ENCODE results near the gene HCK.
"Not testable (repeated sequence)": the region's sequence is repeated elsewhere in the genome, so short reads cannot be mapped to it uniquely, and the experiment has no call there.

Gene HCK

GRCh38 chr20:32091888-32092346 is 39.9 kb downstream of the HCK start:
- DNase-seq, result peak in 52 of 56 donors; percentile 1 to 87 (median 37)

DNA sequence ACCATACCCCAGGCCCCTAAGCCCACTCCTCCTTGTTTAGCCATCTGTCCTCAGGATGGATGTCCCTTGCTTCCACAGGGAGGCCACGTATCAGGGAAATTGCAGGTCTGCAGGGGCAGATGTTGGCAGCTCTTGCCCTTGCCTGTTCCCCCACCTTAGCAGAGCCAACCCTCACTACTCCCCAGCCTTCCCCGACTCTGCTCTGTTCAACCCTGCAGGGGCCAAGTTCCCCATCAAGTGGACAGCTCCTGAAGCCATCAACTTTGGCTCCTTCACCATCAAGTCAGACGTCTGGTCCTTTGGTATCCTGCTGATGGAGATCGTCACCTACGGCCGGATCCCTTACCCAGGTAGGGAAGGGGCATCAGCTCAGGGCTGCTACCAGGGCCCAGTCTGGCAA is 46.7 kb downstream of the HCK start:
- no peak for DNase-seq

DNA sequence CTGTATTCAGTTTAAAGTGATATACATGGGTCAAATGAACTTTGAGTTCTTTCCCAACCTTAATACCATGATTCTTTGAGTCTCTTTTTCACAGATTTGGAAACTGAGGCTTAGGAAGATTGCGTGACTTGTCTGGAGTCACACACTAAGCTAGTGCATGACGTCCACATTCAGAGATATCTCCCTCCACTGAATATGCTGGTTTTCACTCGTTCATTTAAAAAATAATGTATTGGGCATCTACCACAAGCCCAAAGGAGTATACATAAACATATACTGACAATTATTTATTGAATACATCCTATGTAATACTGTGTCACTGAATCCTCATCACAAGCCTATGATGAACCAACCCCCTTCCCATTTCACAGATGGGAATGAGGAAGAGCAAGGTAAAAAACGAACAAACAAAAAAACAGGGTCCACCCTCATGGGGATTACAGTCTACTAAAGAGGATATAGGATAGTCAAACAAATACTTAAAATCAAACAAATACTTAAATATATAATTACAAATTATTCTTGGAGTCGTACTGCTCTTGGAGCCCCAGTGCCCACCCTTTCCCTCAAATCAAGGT is 56.9 kb downstream of the HCK start:
- no peak for DNase-seq

DNA sequence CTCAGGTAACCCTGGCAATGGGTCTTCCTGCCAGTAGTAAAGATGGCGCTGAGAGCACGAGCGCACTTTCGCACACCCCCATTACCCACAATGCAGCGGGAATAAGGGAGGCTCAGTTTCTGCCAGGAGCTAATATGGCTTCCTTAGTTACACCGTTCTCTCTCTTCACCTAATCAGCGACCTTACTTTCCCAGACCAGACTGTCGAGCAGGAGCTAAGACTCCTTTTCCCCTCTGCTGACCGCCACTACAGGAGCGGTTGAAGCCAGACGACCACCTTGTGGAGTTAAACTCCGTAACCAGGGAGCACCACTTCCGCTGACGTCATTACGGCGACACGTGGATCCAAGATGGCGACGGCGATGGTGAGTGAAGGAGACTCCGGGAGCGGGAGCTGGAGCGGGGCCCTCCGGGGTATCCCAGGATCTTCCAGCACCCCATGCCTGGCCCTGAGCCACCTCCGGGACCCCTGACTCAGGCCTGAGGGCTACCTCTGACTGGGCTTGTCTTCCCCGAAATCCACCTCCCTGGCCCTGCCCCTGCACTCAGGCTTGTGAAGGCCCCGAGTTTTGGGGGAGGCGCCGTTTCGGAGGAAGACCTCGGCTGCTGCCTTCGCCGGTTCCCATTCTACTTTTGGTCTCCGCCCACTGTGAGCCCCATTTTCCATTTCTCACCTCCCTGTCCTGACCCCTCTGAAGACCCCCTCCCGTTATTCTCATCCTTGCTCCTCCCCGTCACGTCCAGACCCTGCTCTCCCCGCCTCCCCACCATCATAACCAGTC is 57.5 kb downstream of the HCK start, which contains the start of gene TM9SF4:
Gene TM9SF4 (plus strand): TSS at position 323 of the 781 bp plus-strand sequence. CDS start 27 bp downstream, at position 350.
- peak; percentile 58 to 98 (median 88) for DNase-seq

GRCh38 chr20:32110173-32110704 is 58.2 kb downstream of the HCK start:
- DNase-seq, result peak in 1 of 56 donors; percentile 20

DNA sequence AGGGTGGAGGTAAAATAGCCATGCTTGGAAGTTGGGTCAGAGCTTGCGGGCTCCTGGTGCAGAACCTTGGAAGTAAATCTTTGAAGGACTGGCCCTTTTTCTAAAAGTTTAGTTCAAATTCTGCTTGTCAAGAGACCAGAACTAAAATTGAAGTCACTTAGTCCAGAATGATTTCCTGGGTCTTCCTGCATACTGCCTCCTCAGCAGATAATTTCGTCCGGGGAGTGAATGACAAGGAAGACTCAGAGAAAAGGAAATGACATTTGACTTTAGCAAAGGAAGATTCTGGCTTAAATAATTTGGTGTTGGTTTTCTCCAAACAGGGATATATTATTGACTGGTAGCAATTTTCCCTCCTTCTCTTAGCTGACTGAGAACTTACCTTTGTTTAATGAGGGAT is 58.7 kb downstream of the HCK start:
- DNase-seq, result no peak

- no peak for DNase-seq
Measured at GRCh38 chr20:32111156-32111686, 59.2 kb downstream of the HCK start.

- DNase-seq, result peak in 3 of 56 donors; percentile 2 to 24 (median 4)
Measured at GRCh38 chr20:32111753-32112152, 59.7 kb downstream of the HCK start.

DNA sequence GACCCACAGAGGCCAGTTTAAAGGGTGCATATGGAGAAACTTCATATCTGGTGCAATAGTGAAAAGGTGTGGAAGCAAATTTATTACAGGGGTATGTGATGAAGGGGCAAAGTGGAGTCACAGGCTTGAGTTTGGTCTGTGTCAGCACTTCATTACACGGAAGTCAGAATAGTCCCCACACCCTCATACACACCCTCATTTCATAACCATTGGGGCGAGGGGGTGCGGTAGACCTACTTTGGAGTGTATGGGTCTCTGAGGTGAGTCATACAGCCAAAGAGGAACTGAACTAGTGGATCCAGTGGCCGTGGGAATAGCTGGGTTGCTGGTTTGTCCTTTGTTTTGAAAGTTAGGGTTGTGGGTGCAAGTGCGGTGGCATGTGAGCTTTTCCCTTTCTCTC is 60.8 kb downstream of the HCK start:
- no peak for DNase-seq

GRCh38 chr20:32113591-32114260 is 61.7 kb downstream of the HCK start:
- no peak for DNase-seq

DNA sequence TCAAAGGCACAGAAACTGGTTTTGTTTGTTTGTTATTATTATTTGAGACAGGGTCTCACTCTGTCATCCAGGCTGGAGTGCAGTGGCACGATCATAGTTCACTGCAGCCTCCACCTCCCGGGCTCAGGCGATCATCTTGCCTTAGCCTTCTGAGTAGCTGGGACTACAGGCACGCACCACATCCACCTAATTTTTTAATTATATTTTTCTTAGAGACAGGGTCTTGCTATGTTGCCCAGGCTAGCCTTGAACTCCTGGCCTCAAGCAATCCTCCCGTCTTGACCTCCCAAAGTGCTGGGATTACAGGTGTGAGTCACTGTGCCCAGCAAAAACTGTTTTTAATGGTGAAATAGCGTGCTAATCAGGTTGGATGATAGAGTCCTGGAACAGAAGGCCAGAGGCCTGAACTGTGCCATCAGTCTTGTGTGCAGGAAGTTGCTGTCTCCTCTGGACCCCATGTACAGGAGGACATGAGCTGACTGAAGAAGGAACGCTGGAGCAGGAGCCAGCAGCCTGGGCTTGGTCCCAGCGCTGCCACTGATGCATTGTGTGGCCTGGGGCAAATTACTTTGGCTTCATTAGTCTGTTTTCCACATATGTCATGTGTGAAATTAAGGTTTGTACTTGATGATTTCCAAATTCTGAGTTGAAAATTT is 62.4 kb downstream of the HCK start:
- DNase-seq, result peak in 6 of 56 donors; percentile 4 to 43 (median 8)

GRCh38 chr20:32115211-32115767 is 63.2 kb downstream of the HCK start:
- no peak for DNase-seq

DNA sequence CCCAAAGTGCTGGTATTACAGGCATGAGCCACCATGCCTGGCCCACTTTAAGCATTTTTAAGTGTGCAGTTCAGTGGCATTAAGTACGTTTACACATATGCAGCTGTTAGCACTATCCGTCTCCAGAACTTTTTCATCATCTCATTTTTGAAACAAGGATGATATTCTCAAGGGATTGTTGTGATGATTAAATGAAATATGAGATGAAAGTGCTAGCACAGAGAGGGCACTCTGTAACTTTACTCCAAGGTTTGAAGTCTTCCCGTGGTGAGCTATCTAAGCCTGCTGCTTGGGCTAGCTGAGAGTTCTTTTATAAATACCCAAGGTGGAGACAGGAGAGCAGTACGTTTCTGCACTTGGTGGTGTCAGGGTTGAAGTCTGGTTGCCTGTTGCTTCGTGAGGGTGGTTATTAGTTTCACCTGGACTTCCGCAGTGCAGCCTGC is 64.1 kb downstream of the HCK start:
- no peak for DNase-seq

DNA sequence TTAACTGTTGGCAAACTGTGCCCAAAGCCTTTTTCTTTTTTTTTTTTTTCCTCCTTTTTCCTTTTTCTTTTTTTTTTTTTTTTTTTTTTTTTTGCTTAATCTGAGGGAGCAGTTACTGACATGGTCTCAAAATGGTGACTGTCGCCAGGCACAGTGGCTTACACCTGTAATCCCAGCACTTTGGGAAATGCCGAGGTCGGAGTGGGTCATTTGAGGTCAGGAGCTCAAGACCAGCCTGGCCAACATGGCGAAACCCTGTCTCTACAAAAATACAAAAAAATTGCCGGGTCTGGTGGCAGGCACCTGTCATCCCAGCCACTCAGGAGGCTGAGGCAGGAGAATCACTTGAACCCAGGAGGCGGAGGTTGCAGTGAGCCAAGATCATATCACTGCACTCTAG is 64.8 kb downstream of the HCK start:
- not testable (repeated sequence) for DNase-seq

DNA sequence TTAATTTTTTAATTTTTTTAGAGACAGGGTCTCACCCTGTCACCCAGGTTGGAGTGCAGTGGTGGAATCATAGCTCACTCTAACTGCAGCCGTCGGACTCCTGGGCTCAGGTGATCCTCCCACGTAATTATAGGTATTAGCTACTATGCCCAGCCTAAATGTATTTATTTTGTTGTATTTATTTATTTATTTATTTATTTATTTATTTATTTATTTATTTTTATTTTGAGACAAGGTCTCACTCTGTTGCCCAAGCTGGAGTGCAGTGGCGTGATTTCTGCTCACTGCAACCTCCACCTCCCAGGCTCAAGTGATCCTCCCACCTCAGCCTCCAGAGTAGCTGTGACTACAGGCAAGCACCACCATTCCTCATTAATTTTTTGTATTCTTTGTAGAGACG is 66.4 kb downstream of the HCK start:
- DNase-seq, result not testable (repeated sequence)

DNA sequence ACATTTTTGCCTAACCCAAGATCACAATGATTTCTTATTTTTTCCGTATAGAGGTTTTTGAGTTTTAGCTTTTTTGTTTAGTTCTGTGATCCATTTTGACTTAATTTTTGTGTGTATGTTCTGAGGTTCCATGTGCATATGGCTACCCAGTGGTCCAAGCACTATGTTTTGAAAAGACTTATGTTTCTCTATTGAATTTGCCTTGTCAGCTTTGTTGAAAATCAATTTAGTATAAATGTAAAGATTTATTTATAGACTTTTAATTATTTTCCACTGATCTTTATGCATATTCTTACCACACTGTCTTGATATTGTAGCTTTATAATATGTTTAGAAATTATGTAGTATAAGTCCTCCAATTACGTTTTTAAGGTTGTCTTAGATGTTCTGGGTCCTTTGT is 67.7 kb downstream of the HCK start:
- no peak for DNase-seq

- not testable (repeated sequence) for DNase-seq
Measured at GRCh38 chr20:32121908-32122307, 69.9 kb downstream of the HCK start.

- DNase-seq, result no peak
Measured at GRCh38 chr20:32123088-32123487, 71.0 kb downstream of the HCK start.

DNA sequence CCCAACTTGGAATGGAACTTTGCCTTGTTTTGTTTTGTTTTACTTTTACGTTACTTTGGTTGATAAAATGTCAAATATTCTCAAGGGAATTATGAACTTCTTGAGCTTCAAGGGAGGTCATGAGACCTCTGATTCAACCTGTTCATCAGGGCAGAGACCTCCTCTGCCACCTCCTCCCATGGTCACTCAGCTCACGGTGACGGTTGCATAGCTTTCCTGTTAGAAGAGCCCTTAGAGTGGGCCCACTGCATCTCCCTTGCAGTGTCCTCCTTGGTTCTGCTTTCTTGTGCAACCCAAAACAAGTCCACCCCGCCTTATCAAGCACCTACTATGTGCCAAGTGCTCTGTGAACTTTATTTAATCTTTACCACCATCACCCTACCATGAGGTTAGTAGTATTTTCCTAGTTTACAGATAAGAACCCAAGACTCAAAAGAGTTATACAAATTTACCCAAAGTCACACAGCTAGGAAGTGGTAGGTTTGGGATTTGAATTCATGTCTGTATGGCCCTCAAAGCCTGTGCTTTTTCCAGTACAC is 72.9 kb downstream of the HCK start:
- no peak for DNase-seq

GRCh38 chr20:32125506-32125905 is 73.5 kb downstream of the HCK start:
- DNase-seq, result no peak
